Activated CD4-positive, alpha-beta T cell treated with anti-CD3 and anti-CD28 coated beads, Interleukin-2, amount 50 U/mL, for 1 hour (primary cell): ENCODE data around the gene PRKCA.
A peak's percentile ranks its signal among the peaks of the same experiment; 100 is the strongest.
"Not testable (repeated sequence)": the region's sequence is repeated elsewhere in the genome, so short reads cannot be mapped to it uniquely, and the experiment has no call there.

Experiments used
- DNase-seq: peaks from one replicate; pipeline ENCODE4 v3.0.0-alpha.2; 2020

The PRKCA gene

DNA sequence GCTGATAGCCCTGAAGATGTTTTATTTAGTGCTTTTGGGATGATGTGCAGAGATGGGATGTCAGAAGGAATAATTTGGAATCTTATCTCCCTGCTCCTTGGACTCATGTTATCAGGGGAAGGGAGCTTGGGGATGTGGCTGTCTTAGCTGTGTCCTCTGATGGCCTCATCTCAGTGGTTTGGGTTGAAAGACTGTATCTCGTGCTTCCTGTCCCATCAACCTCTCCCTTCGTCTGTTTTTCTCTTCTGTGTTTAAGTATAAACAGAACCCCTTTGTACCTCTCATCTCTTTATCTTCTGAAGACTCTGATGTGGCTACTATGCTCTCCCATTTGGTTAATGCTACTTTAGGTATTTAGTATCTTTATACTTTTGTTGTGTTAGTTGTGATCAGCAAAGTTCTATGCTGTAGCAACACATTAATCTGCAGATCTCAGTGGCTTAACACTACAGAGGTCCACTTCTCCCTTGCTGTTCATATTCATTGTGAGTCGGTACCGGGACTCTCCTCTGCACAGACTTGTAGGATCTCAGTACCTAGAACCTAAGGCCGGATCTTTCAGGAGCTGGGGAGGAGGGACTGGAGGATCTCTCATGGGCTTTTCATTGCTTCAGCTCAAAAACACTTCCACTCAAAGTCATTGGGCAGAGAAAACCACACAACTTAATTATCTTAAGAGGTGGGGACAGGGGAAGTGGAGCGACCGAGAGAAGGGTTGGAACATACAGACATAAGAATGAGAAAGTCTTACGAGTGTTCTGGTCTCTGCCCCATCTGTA, 28.8 kb downstream of the PRKCA start:
- peak; percentile 9 for DNase-seq

DNA sequence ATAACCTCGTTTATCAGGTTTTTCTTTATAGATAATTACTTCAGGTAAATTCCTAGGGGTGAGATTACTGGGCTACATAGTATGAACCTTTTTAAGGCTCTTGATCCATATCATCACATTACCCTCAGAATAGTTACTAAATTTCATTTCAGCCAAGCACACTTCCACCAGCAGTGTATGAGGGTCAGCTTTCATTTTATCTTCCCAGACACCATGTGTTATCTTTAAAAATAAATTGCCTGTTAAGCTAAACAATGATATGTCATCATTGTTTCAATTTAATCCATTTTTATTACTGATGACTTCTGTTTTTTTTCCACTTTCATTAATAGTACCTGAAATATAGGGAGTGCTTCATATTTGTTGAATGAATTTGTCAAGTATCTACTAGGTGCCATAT, 33.4 kb downstream of the PRKCA start:
- DNase-seq = no peak

DNA sequence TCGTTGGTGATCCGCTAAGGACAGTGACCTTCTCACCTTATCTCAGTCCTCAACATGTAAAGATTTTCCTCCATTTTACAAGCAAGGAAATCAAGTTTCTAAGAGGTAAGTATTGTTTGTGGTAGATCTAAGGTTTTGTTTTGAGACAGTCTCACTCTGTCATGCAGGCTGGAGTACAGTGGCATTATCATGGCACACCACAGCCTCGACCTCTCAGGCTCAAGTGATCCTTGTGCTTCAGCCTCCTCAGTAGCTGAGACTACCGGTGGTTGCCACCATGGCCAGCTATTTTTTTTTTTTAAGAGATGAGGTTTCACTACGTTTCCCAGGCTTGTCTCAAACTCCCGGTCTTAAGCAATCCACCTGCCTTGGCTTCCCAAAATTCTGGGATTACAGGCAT, 34.9 kb downstream of the PRKCA start:
- DNase-seq = no peak

DNA sequence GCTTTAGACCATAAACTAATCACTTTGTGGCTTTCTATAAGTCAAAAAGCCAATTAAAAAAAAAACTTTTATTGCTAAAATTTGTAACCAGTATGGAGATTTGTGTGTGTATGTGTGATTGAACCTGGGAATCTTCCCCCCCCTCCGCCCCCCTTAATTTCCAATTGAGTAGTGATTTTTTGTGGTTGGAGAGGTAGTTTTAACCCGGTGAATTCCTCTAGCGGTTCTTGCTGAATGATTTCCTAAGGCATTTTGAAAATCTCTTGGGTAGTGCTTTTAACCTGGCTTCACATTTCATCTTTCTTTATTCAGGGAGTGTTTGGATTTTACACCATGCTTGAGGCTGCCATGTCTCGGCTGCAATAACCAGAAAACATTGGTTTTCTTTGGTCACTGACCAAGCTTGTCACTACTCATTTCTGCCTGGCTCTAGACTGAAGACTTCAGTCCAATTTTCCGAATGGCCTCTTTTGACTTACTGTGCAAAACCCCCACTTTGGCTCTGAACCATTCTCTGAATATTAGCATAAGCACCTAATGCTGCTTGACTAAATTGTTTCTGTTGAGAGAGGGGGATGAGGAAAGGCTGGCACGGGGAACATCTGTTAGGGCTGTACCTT, 35.6 kb downstream of the PRKCA start:
- DNase-seq = no peak

DNA sequence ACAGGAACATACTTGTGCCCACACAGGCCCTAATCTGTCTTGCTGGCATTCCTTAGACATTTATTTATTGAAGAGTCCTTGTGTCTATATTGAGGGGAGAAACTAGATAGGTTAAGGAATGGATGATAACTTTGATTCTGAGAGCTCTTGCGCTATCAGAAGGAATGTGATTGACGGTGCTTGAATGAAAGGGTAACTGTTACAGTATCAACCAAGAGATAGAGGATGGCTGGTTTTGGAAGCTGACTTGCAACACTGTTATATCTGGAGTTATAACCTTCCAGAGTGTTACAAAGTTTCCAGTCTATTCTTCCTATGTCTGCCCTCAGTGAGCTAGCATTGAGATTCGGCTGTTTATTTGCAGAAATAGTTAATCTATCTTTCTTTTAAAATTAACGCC, 36.5 kb downstream of the PRKCA start:
- no peak for DNase-seq

DNA sequence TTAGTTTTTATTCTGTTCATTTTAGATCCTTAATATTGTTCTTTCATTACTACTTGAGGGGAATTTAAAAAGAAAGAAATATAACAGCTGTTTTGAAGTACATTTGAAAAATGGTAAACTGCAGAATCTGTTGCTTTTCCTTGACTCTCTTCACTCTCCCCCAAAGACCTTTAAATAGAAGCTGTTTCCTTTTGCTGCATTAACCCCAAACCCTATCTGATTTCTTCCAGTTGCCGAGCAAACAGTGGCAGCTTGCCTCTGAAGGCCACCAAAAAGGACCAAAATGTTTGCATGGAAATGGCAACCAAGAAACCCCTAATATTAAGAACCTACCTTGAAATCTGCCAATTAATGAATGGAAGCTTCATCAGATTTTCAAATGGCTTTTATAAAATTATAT, 37.1 kb downstream of the PRKCA start:
- DNase-seq = no peak

DNA sequence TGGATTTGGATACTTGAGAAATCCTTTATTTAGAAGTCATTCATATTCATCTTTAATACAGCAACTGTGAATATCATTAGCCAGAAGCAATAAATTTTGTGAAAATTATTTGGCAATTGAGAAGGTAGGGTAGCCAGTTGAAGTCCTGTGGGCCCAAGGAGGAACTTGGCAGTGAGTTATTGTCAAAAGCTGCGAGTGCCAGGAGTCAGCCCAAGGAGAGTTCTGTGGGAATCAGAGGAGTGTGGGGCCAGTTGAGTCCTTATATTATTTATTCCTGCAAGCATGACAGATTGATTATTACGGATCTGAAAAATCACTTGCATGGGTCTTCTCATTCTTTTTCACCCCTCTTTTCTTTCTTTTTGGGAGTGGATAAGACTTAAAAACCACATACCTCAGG, 38.3 kb downstream of the PRKCA start:
- DNase-seq = no peak

DNA sequence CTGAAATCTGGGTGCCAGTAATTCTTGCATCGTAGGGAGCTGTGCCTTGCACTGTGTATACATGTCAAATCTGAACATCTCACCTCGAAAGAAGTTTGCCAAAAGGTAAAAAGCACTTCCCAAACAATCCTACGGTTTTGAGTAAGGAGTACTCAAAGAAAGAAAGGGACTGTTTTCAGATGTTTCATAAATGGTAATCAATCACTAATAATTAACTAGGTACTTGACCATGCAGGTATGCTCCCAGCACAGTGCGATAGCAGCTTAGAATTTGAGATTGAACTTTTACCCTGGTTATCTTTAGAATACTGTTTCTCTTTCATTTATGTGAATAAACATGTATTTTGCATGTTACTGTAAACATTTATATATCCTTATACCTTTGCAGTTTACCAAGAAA, 39.0 kb downstream of the PRKCA start:
- no peak for DNase-seq

DNA sequence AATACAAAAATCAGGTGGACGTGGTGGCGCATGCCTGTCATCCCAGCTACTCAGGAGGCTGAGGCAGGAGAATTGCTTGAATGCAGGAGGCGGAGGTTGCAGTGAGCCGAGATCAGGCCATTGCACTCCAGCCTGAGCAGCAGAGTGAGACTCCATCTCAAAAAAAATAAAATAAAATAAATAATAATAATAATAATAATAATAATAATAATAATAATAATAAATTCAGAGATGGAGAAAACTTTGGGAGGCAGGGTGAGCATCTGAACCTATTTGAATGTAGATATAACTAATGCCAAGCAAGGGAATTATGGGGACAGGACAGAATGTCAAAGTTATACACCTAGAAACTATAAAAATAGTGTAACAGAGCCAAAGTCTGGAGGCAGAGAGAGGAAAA, 39.9 kb downstream of the PRKCA start:
- DNase-seq = not testable (repeated sequence)

DNA sequence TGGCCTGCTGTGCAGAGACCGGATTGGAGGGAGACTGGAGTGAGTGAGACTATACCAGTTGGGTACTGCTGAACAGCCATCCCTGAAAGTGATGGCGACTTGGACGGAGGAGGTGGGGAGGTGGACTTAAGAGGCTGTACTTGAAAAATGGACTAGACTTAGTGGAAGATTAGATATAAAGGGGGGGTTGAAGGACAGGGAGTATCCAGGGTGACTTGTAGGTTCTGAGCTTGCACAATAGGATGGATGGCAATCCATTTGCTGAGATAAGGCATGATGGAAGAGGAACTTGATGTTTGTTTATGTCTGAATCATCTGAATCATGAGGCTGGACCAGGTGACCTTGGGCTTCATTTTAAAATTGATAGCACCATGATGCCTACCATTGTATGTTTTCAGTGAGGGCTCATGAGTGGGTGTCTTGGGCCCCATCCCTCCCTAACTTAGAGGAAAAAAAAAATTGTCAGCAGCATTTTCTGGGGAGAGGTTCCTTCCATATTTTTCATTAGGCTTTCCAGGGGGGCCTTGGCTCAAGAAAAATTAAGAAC, 41.2 kb downstream of the PRKCA start:
- DNase-seq = no peak

DNA sequence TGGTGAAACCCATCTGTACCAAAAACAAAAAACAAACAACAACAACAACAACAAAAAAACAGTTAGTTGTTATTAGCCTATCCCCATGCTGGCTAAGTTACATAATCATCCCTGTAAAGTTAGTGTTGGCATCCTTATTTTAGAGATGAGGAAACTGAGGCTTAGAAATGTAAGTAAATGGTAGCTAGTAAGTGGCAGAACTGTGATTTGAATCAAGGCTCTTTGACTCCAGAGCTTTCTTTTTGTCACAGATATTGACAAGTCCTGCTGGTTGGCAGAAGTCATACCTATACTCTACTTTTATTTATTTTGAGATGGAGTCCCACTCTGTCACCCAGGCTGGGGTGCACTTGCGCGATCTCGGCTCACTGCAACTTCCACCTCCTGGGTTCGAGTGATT, 42.1 kb downstream of the PRKCA start:
- DNase-seq = no peak

DNA sequence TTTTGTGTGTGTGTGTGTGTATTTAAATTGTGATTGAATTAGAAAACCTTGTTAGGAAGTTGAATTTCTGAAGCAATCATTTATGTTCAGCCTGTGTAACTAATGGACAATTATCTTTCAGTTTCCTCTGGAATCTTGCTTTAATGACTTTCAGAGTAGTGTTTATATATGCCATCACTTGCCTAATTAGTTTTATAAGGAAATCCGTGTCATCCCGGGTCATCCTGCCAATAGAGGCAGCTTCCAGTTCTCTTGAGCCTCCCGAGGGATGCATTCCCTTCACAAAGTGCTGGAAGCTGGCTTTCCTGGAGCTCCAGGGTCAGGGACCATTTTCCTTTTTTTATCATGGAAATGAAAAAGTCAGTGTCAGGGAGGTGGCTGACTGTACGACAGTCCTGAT, 42.9 kb downstream of the PRKCA start:
- no peak for DNase-seq

DNA sequence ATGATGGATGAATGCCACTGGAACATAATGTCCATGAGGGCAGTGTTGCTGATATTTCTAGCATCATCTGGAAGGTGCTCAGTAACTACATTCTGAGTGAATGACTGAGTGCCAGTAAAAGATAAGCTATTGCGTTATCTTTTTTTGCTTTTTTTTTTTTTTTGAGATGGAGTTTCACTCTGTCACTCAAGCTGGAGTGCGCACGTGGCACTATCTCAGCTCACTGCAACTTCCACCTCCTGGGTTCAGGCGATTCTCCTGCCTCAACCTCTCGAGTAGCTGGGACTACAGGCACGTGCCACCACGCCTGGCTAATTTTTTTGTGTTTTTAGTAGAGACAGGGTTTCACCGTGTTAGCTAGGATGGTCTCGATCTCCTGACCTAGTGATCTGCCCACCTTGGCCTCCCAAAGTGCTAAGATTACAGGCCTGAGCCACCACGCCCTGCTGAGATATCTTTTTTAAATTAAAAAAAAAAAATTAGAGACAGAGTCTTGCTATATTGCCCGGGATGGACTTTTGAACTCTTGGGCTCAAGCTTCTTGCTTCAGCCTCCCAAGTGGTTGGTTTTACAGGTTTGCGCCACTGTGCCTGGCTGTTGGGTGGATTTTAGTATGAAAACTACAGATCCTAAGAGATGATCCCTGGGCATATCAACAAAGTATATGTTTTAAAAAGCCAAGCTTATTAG, 43.7 kb downstream of the PRKCA start:
- not testable (repeated sequence) for DNase-seq

DNA sequence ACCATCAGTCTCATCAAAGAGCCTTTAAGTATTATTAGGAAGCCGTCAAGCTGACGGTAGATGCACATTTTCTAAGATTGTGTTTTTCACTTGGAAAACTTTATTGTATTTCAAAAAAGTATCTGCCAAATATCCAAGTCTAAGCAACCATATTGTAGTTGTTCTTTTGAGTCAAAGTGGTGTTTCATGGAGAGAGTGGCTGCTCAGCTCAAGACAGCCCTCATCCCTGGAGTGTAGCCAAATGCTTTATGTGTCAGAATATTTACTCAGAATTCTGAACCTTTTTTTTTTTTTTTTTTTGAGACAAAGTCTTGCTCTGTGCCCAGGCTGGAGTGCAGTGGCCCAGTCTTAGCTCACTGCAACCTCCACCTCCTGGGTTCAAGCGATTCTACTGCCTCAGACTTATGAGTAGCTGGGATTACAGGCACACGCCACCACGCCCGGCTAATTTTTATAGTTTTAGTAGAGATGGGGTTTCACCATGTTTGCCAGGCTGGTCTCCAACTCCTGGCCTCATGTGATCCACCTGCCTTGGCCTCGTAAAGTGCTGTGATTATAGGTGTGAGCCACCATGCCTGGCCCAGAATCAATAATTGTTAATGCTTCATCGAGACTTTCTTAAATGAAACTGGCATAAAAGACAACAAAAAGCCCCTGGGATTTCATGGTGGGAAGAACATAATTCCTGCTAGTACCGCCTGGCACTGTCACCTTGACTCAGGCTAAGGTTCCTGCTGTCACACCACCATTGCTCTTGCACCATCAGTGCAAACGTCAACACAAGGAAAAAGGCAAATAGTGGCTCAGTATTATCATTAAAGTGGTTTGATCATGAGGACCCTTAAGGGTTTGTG, 45.5 kb downstream of the PRKCA start:
- DNase-seq = no peak

DNA sequence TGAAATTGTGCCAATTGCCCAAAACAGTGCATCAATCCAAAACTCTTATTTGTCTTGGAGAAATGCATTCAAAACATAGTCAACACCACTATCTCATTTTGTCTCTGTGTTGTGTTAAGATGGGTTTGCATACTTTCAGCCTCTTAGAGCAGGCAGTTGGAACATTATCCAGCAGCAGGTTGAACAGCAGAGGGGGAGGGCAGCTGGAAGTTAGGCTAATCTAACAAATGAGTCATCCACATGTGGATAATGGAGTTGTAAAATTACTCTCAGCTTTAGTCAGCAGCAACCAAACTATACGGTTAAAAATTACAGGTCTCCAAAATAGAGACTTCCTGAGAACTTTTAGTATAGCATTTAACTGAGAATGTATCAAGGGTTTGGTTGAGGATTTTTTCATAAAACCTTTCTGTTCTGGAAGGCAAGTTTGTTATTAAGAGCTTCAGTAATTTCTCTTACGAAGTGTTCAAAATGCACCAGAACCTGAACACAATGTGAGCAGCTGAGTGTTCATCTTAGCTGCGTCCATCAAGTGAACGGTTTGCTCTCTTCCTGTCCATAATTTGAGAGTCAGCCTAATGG, 46.3 kb downstream of the PRKCA start:
- DNase-seq = no peak

DNA sequence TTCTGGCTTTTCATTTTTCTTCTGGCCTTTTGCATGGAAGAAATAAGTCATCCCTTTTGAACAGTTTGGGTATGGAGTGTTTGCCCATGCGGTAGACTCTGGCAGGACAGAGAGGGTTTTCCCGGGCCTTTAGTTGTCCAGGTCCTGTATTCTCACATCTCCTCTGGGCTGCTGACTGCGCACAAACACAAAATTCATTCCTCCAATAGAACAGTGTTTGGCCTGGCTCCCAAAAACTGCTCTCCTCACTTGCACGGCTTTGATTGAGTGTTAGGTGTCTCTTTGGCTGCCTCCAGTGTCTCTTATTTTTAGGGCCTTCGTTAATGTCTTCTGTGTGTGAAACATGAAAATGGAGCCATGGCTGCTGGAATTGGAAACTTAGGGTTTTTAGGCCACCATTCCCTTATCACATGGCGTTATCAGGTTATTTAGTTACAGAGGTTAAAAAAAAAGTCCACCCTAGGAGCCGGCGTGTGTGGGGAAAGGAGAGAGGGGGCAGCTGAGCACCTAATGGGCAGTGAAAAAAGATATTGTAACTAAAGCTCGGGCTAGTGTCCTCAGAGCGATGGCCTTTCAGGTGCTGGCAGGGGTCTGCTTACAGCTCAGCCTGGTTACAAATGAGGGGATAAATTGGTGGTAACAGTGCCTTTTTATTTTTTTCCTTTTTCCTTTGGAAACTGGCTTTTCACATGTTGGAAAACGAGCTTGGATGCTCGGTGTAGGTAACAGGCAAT, 47.3 kb downstream of the PRKCA start:
- DNase-seq = no peak

DNA sequence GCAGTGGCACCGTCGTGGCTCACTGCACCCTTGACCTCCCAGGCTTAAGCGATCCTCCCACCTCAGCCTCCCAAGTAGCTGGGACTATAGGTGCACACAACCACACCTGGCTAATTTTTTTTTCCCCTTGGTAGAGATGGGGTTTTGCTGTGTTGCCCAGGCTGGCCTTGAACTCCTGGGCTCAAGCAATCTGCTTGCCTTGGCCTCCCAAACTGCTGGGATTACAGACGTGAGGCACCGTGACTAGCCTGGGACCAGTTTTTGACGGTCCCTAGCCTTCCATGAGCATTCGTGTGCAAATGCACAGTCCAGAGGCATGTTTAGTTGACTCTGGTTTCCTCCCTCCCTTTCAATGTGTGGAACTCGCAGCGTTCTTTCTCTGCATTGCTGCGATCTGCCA, 48.2 kb downstream of the PRKCA start:
- DNase-seq = not testable (repeated sequence)

DNA sequence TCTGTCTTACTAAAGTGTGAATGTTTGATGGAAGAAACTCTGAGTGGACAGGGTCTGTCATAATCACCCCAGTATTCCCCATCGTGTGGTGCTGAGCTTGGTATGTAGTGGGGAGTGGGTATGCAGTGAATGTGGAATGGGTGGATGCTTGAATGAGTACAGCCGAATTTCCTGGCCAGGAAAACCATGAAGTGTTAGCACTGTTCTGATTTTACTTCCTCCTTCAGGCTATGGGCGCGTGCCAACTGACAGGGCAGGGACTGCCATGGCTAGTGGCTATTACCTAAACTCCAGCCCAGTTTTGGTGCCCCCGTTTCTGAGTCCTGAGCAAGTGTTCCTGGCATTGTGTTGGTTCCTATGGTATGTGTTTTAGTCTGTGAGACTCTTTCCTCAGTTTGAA, 48.6 kb downstream of the PRKCA start:
- no peak for DNase-seq

DNA sequence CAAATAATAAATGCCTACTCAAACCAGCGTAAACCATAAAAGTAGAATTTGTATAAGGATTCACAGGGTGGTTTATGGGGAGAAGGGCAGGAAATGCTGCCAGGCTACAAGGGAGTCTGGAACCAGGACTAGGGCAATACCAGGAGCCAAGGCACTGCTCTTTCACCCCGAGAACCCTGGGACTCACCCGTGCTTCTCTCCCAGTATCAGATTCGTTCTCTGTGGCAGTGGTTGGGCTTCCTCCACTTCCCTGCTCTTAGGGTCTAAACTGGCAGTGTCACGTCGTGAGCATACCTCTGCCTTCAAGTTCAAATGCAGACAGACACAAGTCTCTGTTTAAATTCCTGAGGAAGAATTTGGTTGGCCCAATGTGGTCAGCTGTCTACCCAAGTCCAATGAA, 49.3 kb downstream of the PRKCA start:
- no peak for DNase-seq

DNA sequence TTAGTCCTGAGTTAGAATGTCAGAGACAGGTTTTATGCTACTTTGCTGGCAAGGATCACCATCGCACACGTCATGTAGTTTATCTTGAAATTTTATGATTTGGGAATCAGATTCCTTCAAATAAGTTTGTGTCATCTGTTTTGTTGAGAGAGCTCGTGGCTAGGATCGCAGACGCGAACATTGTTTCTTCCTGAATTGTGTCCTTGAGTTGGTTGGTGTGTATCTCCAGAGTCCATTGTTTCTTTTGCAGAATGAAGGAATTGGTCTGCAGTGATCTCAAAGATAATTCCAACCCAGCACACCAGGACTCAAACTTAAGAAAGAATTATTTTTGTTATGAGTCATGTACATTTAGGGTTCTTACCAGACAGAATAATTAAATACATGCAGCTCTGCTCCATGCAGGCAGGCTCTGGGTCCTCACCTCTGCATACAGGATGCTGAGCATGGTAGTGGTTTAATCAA, 51.6 kb downstream of the PRKCA start:
- no peak for DNase-seq

DNA sequence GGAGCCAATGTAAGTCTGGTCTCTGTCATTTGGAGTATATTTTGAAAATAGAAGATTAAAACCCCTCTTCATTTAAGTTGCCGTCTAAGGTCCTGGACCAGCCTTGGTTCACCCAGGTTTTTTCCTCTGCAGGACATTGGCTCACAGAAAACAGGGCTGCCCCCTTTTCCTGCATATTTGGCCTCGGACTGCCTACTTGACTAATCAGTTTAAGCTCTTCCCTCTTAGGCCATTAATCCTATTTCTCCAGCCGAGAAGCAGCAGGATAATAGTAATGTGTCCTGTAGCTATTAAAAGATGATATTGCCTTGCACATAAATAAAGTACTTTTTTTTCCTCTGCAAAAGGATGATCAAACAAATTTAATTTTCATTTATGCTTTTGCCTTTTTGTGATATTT, 52.1 kb downstream of the PRKCA start:
- no peak for DNase-seq

DNA sequence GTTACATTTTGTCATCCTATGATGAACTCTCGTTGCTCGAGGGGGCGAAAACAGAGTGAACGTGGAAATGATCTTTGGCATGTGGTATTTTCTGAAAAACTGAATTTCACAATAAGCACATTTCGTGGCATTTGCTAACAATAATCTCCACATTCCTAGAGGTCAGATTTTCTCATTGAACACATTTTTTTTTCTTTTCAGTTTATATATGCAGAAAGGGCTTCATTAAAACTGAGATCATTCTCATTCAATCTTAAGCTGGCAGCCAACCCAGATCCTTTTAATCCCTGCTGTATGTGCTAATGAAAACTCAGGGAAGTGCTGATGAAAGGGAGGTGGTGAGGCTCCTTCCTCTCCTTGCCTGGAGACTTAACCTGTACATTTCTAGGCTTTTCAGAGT, 52.6 kb downstream of the PRKCA start:
- no peak for DNase-seq
